DND-41 (cell line): ENCODE results near the gene SULF2.

Experiments
- ATAC-seq: fragments of 200-7000 bp; cut with Tn5 transposase; 3 replicates; pipeline ENCODE4 v1.9.1; 2021; ENCODE audit warnings: low read depth; ENCODE audit not compliant: insufficient read depth
- DNase-seq: peaks from one replicate; pipeline ENCODE4 v3.0.0-alpha.2; 2020
- H2AFZ ChIP-seq: 2 replicates; pipeline ENCODE4 v1.6.0; 2012; ENCODE audit warnings: low read depth, low read length
- H3K27ac ChIP-seq: 2 replicates; pipeline ENCODE4 v1.5.1; 2012; ENCODE audit warnings: low read length, inconsistent platforms
- H3K27me3 ChIP-seq: fragments of 200-600 bp; sonication (generic); 2 replicates; pipeline ENCODE4 v1.6.0; 2012; ENCODE audit warnings: low read length, mild to moderate bottlenecking, inconsistent platforms; ENCODE audit not compliant: insufficient read depth, poor library complexity
- H3K36me3 ChIP-seq: 2 replicates; pipeline ENCODE4 v1.5.1; 2012; ENCODE audit warnings: low read length, inconsistent platforms; ENCODE audit not compliant: insufficient read depth
- H3K4me1 ChIP-seq: 2 replicates; pipeline ENCODE4 v1.5.1; 2012; ENCODE audit warnings: mild to moderate bottlenecking, low read length; ENCODE audit not compliant: insufficient read depth
- H3K4me2 ChIP-seq: 2 replicates; pipeline ENCODE4 v1.6.0; 2012; ENCODE audit warnings: mild to moderate bottlenecking, moderate library complexity, low read length, inconsistent platforms; ENCODE audit not compliant: insufficient read depth
- H3K4me3 ChIP-seq, 2 experiments: fragments of 200-600 bp in 1 of 2; shearing (Covaris generic) in 1 of 2; 2 replicates each; pipeline ENCODE4 v1.5.1; 2012 to 2016; ENCODE audit warnings: inconsistent platforms in 2 of 2, low read length in 2 of 2, mild to moderate bottlenecking in 2 of 2, low read depth in 1 of 2, moderate library complexity in 1 of 2
- H3K79me2 ChIP-seq: 2 replicates; pipeline ENCODE4 v1.6.0; 2012; ENCODE audit warnings: low read length, inconsistent platforms; ENCODE audit not compliant: insufficient read depth
- H3K9ac ChIP-seq: 2 replicates; pipeline ENCODE4 v1.6.0; 2012; ENCODE audit warnings: low read depth, mild to moderate bottlenecking, inconsistent platforms, low read length, moderate library complexity
- H3K9me3 ChIP-seq: 2 replicates; pipeline ENCODE4 v1.5.1; 2012; ENCODE audit warnings: low read length, moderate library complexity, mild to moderate bottlenecking, inconsistent platforms; ENCODE audit not compliant: insufficient read depth, severe bottlenecking
- H4K20me1 ChIP-seq: 2 replicates; pipeline ENCODE4 v1.6.0; 2012; ENCODE audit warnings: low read length; ENCODE audit not compliant: insufficient read depth
- CTCF ChIP-seq: IDR thresholded peaks from 2 replicates; pipeline ENCODE4 v1.5.1; 2012; ENCODE audit warnings: borderline replicate concordance, low read length, moderate library complexity, mild to moderate bottlenecking; ENCODE audit not compliant: poor library complexity, severe bottlenecking; ENCODE audit errors: extremely low read depth
- EZH2 ChIP-seq: IDR thresholded peaks from 3 replicates; pipeline ENCODE4 v1.6.1; 2012; ENCODE audit warnings: borderline replicate concordance, low read depth, mild to moderate bottlenecking, moderate library complexity, low read length, inconsistent platforms; ENCODE audit not compliant: severe bottlenecking

The SULF2 gene

GRCh38 chr20:47653869-47654268 is 131.4 kb downstream of the SULF2 start:
- no peak overlapping the region for H2AFZ ChIP-seq
- no peak for ATAC-seq
- DNase-seq = no peak
- H4K20me1 ChIP-seq = no peaks in the 10 kb centered on the region
- H3K27ac ChIP-seq = no peak overlapping the region
- TF ChIP-seq EZH2 = no peak
- TF ChIP-seq CTCF = no peak
- no peak overlapping the region for H3K4me2 ChIP-seq
- H3K4me1 ChIP-seq = no peaks in the 10 kb centered on the region
- H3K36me3 ChIP-seq = peaks cover 44% of the 10 kb centered on the region
- H3K27me3 ChIP-seq = no peaks in the 10 kb centered on the region
- no peaks in the 10 kb centered on the region for H3K79me2 ChIP-seq
- H3K4me3 ChIP-seq = no peak overlapping the region
- H3K9me3 ChIP-seq = no peaks in the 10 kb centered on the region
- H3K9ac ChIP-seq = no peak overlapping the region

DNA sequence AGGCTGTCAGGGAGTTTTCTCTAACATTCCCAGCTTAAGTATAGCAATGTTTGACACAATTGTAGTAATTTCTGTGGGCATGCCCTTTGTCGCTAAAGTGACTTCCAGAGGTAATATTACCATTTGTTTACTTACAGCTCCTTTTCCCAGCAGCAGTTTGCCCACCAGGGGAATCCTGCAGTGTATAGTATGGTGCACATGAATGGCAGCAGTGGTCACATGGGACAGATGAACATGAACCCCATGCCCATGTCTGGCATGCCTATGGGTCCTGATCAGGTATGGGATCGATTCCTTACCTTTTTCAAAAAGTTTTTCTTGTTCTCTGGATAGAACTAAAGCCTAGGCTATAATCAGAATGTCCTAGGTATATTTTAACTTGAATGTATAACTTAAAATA is 132.5 kb downstream of the SULF2 start:
- no peaks in the 10 kb centered on the region for H4K20me1 ChIP-seq
- no peak overlapping the region for H3K4me3 ChIP-seq
- H3K9ac ChIP-seq = no peak overlapping the region
- H3K27me3 ChIP-seq = no peaks in the 10 kb centered on the region
- no peak overlapping the region for H3K4me2 ChIP-seq
- ATAC-seq (no peak), DNase-seq (no peak)
- peaks cover 49% of the 10 kb centered on the region for H3K36me3 ChIP-seq
- H2AFZ ChIP-seq = no peak overlapping the region
- no peak overlapping the region for H3K27ac ChIP-seq
- H3K9me3 ChIP-seq = no peaks in the 10 kb centered on the region
- H3K79me2 ChIP-seq = no peaks in the 10 kb centered on the region
- TF ChIP-seq CTCF (no peak), EZH2 (no peak)
- H3K4me1 ChIP-seq = no peaks in the 10 kb centered on the region

GRCh38 chr20:47652301-47652700 is 133.0 kb downstream of the SULF2 start:
- no peaks in the 10 kb centered on the region for H3K79me2 ChIP-seq
- H3K27me3 ChIP-seq = no peaks in the 10 kb centered on the region
- no peaks in the 10 kb centered on the region for H3K9me3 ChIP-seq
- ATAC-seq = no peak
- no peak overlapping the region for H3K4me2 ChIP-seq
- no peaks in the 10 kb centered on the region for H4K20me1 ChIP-seq
- DNase-seq = no peak
- no peaks in the 10 kb centered on the region for H3K4me1 ChIP-seq
- H3K4me3 ChIP-seq = no peak overlapping the region
- peaks cover 50% of the 10 kb centered on the region for H3K36me3 ChIP-seq
- H3K27ac ChIP-seq = no peak overlapping the region
- no peak overlapping the region for H2AFZ ChIP-seq
- TF ChIP-seq EZH2 (no peak), CTCF (no peak)
- H3K9ac ChIP-seq = no peak overlapping the region

- H3K36me3 ChIP-seq = peaks cover 69% of the 10 kb centered on the region
- DNase-seq (no peak), ATAC-seq (no peak)
- no peaks in the 10 kb centered on the region for H4K20me1 ChIP-seq
- H3K9me3 ChIP-seq = no peaks in the 10 kb centered on the region
- no peak for TF ChIP-seq EZH2
- TF ChIP-seq CTCF = no peak
- H3K4me2 ChIP-seq = no peak overlapping the region
- no peak overlapping the region for H3K9ac ChIP-seq
- no peak overlapping the region for H3K27ac ChIP-seq
- H3K4me1 ChIP-seq = no peaks in the 10 kb centered on the region
- no peak overlapping the region for H2AFZ ChIP-seq
- no peaks in the 10 kb centered on the region for H3K27me3 ChIP-seq
- H3K4me3 ChIP-seq = no peak overlapping the region
- no peaks in the 10 kb centered on the region for H3K79me2 ChIP-seq
Measured at GRCh38 chr20:47648943-47649342, 136.3 kb downstream of the SULF2 start.
